Activated naive CD4-positive, alpha-beta T cell treated with anti-CD3 and anti-CD28 coated beads, Interleukin-2, amount 50 U/mL, for 16 hours (primary cell): ENCODE measurements around the gene NANOS3.

Experiments
- DNase-seq: peaks from one replicate; pipeline ENCODE4 v3.0.0-alpha.2; 2020

NANOS3 gene

GRCh38 chr19:13923194-13923987, 46.5 kb downstream of the NANOS3 start:
- DNase-seq: no peak

DNA sequence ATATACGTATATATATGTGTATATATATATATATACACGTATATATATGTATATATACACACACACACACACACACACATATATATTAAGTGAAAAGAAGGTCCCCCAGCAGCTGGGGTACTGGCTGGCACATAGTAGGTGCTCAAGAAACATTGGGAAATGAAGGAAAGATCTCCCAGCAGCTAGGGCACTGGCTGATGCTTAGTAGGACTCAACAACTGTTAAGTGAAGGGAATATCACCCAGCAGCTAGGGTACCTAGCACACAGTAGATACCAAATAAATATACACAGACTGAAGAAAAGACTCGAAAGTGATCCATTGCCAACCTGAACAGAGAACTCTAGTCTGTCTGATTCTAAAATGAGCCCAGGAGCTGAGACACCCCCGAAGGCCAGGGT, 49.1 kb downstream of the NANOS3 start:
- DNase-seq: no peak

GRCh38 chr19:13926715-13927114, 49.8 kb downstream of the NANOS3 start:
- no peak for DNase-seq

DNA sequence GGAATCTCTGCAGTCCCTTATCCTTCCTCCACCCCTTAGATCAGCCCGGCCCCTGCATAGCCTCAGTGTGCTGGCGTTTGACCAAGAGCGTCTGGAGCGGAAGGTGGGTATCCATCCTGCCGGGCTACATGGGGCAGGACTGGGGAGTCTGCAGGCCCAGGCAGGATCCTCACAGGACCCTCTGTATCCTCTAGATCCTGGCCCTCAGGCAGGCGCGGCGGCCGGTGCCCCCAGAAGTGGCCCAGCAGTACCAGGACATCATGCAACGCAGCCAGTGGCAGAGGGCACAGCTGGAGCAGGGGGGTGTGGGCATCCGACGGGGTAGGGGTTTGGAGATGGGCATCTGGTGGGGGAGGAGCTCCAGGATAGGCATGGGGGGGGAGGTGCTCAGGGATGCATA, 52.4 kb downstream of the NANOS3 start:
- no peak for DNase-seq

DNA sequence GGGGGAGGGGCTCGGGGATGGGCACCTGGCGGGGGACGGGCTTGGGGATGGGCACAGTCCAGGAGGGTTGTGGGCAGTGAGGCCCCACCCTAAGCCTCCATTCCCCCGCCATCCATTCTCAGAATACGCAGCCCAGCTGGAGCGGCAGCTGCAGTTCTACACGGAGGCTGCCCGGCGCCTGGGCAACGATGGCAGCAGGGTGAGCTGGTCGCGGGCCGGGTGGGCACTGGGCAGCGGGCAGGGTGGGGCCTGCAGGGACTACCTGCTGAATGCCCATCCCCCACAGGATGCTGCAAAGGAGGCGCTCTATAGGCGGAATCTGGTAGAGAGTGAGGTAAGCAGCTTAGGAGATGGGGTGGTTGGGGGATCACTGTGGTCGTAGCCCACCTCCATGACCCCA, 53.0 kb downstream of the NANOS3 start:
- no peak for DNase-seq
